Head of caudate nucleus (tissue), 42 donors: ENCODE results near the gene TICAM1.
"Not testable (repeated sequence)": the region's sequence is repeated elsewhere in the genome, so short reads cannot be mapped to it uniquely, and the experiment has no call there.

ENCODE experiments used
- DNase-seq, 42 donors: peaks; one replicate each; pipeline versions ENCODE4 v3.0.0 to v3.0.0-alpha.2; 2020 to 2021; ENCODE audit warnings: mixed read lengths in 7 of 42
- intact Hi-C: fragments of 100-400 bp; cut with DNase I; formaldehyde crosslinking; loops from one replicate; pipeline ENCODE4 v1.15.0; 2022

Gene TICAM1

GRCh38 chr19:4786412-4787016 lies 45.0 kb downstream of the TICAM1 start:
- DNase-seq, intact Hi-C loops: not testable (repeated sequence)

- intact Hi-C loops: no loop called here
Observed at GRCh38 chr19:4781801-4782200, 49.7 kb downstream of the TICAM1 start.

DNA sequence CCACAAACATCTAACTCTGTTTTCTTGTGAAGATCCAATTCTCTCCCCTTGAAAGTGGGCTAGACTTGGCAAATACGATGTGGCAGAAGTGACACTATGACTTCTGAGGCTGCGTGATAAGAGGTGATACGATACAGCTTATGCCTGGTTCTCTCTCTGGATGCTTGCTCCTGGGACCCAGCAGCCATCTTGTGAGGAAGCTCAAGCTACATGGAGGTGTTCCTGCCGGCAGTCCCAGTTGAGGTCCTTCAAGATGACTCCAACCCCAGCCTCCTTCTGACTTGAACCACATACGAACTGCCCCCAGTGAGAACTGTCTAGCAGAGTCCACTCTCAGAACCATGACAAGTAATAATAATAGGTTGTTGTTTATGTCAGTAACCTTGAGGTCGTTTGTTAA lies 50.7 kb downstream of the TICAM1 start:
- DNase-seq: no peak
- intact Hi-C loops: no loop called here

More at GRCh38 chr19:4781801-4782200, 49.7 kb downstream of the TICAM1 start:
- no peak for DNase-seq

- intact Hi-C loops, DNase-seq: not testable (repeated sequence)
Observed at GRCh38 chr19:4778124-4778523, 53.4 kb downstream of the TICAM1 start.

- intact Hi-C loops: no loop called here
- DNase-seq: no peak
Observed at GRCh38 chr19:4776436-4777211, 54.9 kb downstream of the TICAM1 start.

DNA sequence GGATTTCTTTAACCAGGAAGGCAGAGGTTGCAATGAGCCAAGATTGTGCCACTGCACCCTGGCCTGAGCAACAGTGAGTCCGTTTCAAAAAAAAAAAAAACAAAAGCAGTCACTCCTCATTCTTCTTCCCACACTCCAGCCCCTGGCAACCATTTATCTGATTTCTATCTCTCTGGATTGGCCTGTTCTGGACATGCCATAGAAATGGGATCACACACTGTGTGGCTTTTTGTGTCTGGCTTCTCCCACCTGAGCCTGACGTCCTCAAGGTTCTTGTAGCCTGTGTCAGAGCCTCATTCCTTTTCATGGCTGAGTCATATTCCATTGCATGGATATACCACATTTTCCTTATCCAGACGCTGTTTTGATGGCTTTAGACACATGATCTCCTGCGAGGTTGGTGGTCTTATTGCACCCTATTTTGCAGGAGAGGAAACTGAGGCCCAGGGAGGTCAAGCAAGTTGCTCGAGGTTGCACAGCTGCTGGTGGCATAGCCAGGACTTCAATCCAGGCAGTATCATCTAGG lies 55.8 kb downstream of the TICAM1 start:
- intact Hi-C loops: no loop called here
- no peak for DNase-seq

GRCh38 chr19:4774136-4774535 lies 57.4 kb downstream of the TICAM1 start:
- intact Hi-C loops: no loop called here
- DNase-seq: no peak

DNA sequence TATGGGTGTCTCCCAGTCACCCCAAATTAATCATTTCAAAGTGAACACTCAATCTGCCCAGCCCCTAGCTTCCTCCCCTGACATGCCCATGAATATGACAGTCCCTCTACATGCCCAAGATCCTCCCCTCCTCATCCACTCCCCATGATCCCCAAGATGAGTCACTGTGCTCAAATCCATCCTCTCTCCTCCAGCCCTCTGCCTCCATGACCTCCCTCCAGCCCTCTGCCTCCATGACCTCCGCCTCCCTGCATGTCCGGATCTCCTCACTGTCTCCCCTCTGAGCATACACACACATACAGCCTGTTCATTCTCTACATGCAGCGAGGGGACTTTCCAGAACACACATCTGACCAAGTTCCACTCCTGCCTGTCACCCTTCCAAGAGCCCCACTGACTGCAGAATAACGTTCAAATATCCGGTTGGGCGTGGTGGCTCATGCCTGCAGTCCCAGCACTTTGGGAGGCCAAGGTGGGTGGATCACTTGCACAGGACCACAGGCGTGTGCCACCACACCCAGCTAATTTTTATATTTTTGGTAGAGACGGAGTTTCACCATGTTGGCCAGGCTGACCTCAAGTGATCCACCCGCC lies 58.4 kb downstream of the TICAM1 start:
- no peak for DNase-seq
- intact Hi-C loops: no loop called here

DNA sequence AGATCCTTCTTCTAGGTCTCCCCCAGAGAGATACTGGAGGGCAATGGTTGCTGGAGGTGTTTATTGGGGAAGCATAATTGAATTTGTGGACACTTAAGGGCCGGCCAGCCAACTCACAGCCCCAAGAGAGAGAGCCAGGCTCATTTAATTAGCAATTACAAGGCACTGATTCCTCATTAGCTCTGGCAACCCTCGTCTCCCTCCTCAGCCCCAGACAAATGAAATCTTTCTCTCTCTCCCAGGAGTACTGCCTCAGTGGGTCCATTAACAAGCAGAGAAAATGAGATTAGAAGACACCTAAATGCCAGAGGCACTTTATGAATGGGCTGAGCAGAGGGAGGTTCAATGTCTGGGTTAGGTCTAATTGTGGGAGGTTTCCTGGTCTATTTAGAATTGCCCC lies 58.9 kb downstream of the TICAM1 start:
- DNase-seq: no peak
- intact Hi-C loops: no loop called here

- intact Hi-C loops: no loop called here
- DNase-seq: peak; percentile 67 to 96 (median 86)
Observed at GRCh38 chr19:4768934-4769777, 62.4 kb downstream of the TICAM1 start.
